Hippocampal formation (tissue), 2 donors: ENCODE measurements around the gene OSBPL5.
A peak's percentile ranks its signal among the peaks of the same experiment; 100 is the strongest.

Experiments
- DNase-seq, 2 donors: peaks; one replicate each; lab custom pipeline; 2025; lab: John Stamatoyannopoulos, UW

OSBPL5 gene

DNA sequence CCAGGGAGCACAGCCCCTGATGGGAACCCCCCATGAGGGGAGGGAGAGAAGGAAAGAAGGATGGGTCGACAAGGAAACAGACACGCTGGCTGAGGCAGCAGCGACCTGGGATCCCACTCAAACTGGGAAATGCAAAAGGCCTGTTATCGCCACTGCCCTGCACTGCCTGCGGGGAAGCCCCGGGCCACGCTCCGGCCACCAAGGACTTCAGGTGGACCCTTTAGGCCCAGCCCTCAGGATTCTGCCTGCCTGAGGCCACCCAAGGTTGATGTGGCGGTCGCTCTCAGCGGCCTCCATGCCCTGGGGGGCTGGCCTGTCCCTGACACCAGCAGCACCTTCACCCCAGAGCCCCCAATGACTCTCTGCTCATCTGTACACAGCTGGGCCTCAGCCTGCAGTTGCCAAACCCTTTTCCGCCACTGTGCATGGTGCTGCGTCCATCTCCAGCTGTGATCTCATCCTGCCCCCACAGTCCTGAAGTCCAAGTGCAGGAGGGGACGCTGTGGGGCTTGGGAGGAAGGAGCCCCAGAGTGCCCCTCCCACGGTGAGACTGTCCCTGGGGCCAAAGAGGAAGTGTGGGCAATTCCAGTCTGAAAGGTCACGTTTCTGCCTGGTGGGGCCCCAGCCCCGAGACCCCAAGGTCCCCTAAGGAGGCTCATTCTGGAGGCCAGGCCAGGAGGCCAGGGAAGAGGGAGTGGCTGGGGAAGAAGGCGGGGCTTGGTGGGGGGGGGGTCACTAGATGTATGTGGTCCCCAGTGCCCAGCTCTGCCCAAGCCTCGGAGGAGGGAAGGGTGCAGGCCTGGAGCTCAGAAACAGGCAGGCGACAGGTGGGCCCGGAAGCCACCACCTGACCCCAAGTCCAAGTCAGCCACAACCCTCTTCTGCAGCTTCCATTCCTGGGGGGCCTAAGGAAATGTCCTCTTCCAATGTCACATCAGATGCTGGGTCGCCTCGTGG, 31.6 kb downstream of the OSBPL5 start:
- DNase-seq = no peak

DNA sequence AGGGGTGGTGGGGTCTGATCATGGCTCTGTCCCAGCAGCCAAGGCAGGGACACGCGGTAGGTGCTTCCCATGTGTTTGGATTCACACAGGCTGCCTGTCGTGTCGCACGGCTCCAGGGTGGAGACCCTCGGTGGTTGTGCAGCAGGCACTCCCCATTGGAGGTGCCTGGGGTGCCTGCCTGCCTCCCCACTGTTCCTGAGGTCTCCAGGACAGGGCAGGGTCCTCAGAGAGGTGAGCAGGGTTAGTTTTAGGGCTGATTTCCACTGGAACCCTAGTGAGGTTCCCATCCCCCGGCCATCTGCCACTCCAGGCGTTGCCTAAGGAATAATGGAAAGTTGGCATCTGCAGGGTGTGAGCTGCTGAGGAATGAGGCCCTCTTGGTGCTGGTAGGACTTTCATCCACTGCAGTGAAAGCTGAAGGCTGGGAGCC, 32.3 kb downstream of the OSBPL5 start:
- DNase-seq = no peak

DNA sequence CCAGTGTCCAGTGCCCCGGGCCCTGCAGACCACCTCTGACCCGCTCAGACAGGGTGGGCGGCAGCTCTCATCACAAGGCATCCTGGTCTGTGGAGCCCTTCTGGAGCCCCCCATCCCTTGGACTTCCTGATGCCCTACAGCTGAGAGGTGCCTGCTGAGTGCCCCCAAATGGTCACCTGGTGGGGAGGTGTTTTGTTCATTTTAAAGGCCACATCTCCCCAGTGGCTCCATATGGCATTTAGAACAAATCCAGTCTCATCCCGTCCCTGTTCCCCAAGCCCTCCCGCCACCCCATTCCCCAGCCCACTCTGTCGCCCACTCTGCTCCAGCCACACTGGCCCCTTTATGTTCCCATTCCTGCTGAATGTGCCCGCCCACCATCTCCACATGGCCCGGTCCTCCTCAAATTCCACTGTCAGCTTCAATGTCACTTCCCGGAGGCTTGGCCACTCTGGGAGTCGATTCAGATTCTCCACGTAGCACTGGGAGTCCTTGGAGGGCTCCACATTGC, 32.8 kb downstream of the OSBPL5 start:
- DNase-seq = no peak

DNA sequence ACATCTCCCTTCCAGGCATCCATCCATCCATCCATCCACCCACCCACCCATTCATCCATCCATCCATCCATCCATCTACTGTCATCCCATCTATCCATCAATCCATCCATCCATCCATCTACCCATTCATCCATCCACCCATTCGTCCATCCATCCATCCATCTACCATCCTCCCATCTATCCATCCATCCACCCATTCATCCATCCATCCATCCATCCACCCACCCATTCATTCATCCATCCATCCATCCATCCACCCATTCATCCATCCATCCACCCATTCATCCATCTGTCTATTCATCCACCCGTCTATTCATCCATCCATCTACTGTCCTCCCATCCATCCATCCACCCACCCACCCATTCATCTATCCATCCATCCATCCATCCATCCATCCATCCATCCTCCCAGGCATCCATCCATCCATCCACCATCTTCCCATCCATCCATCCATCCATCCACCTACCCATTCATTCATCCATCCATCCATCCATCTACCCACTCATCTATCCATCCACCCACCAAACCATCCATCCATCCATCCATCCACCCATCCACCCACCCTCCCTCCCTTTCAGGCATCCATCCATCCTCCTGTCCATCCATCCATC, 33.7 kb downstream of the OSBPL5 start:
- no peak for DNase-seq

DNA sequence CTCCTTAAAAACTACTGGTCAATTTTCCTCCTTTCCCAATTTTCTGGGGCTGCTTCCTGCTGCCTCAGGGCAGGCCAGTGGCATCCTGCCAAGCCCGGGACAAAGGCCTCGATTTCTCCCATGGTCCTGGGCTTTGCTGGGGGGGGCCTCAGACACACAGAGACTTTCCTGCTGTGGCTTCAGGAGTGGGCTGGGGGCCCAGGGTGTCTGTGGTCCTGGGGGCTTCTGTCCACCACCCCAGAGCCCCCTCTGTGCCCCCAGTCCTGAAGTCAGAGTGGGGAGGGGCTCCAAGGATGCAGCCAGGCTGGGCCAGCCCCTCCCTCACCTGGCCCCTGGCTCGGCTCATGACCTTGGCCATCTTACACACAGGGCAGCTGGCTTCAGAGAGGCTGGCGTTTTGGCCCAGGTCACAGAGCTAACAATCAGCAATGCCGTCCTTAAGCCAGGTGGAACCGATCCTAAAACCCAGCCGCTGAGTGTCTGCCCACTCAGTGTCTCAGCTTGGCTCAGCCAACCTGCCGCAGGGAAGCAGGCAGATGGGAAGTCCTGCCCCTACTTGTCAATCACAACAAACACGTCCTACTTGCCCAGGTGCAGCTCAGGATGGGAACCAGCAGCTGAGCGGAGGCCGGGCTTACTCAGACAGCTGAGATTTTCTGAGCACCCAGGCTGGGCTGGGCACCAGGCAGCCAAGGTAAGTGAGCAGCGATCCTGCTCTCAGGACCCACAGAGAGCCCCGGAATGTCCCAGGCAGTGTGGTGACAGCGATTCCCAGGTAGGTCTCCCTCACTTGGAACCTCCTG, 34.6 kb downstream of the OSBPL5 start:
- no peak for DNase-seq

DNA sequence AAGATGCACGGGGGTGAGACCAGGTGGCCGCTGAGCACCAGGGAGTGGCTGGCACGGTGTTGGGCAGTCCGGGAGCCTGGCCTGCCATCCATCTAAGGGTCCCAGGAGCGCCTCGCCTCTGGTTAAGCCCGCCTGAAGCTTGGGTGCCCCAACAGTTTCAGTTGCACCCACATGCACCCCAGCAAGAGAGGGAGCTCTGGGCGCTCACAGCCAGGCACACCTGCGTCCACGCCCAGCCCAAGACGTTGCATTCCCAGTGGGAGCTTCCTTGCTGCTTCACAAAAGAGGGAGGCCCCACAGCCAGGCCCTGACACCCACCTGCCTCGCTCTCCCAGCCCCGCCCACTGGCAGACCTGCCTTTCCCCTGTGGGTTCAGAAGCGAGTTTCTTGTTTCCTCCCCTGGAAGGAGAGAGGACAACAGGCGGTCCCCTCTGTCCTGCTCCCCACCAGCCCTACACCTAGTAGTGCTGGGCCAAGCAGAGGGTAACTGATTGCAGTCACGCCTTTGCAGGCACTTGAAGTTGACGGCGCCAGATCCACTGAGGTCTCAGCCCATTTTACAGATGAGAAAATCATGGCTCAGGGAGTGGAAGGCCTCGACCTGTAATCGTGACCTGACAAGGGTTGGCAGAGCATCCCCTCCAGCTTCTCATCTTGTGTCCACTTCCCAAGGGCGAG, 35.4 kb downstream of the OSBPL5 start:
- no peak for DNase-seq

DNA sequence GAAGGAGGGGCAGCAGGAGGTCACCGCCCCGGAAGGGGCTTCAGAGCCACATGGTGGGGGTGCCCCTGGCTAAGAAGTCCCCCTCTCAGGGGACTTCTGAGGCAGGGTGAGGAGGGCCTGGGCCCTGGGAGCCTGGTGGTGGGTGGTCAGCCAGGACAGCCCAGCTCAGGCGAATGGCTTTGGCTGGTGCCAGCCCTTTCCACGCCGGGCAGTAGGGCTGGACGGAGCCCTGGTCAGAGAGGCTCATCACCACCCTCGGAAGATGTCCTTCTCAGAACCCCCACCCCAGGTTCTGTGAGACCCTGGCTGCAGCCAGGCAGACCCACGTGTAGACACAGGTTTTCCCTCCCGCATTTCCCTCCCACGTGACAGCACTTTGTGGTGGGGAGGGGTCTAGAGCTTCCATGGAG, 35.9 kb downstream of the OSBPL5 start:
- DNase-seq = no peak

DNA sequence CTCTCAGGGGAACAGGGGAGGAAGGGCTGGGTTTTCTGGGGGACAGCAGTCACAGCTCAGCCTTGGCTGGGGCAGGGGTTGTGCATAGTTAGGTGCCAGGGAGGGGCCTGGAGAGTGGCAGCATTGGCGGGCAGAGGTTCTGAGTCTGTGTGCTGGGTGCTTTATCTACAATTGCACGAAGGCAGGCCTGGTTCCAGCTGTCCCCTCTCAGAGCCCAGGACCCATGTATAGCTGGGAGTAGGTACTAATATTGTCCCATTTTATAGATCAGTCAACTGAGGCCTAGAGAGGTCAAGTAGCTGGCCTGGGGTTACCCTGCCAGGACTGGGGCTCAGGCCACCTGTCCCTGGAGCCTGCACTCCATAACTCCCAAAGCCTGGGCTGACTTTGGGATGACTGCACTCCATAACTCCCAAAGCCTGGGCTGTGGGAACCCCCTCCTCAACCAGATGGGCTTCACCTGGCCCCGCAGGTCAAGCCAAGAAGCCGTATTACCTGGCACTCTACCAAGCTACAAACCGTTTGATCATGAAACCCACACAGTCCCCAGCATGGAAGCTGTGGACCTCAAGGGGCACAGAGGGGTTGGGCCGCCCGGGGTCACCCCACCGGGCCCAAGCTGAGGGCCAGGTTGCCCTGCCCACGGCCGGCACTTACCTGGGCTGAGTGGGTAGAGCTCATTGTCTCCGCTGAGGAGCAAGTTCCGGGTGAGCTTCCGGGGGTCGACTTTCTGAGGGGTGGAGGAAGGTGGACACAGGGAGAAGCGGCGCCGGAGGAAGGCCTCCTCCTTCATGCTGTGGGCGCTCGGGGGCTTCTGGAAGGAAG, 36.5 kb downstream of the OSBPL5 start:
- no peak for DNase-seq

DNA sequence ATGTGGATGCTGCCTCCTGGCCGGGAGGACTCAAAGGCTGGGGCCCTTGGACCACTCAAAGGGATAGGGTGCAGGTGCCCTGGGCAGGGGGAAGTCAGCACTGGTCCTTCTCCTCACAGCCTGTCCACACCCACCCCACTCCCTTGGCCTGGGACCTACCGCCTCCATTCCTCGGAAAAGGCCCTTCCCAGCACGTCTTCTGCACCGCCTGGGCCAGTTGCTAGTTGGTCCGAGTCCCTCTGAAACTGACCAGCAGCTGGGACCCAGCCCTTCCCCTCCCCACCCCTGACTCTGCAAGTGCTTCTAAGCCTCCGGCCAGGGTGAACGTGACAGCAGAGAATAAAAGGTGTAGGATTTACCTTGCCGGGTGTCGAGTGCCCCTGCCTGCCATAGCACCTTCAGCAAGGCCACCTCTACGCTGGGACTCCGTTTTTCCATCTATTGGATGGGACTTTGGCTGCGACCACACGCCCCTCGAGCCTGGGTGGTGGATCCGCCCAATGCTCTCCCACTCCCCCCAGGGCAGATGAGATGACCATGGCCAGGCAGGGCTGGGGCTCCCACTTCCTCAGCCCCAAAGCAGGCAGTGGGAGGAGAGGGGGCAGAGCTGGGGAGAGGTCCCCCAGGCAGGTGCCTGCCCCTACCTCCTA, 37.3 kb downstream of the OSBPL5 start:
- no peak for DNase-seq

DNA sequence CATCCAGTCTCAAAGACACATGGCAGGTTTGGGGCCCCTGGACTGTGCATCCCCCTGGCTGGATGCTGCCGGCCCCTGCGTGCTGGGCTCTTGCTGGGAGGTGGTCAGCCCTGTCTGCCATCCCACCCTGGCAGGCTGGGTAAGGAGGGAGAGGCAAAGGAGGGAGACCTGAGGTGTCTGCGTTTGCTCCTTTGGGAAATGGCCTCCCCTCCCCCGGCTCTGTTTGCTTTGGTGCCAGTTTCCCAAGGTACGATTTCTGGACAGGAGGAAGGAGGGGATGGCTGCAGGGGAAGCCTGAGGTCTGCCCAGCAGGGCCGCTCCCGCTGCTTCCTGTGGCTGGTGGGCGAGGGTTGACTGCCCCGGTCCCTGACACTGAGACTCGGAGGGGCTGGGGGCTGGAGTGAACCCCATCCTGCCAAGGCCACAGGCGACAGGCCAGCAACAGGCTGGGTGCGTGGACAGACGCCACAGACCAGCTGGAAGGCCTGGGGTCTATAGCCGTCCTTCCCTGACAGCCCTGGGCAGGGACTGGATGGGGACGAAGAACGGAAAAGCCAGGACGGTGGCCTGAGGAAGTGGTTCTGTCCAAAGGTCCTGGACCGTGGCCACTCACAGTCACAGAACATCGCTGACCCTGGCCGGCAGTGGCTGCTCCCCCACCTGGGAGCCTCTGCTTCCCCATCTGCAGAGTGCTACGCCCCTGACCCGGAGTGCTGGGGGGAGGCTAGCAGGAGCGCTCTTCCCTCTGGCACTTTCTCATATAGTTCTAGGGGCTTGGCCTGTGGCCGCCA, 38.0 kb downstream of the OSBPL5 start:
- DNase-seq = no peak

DNA sequence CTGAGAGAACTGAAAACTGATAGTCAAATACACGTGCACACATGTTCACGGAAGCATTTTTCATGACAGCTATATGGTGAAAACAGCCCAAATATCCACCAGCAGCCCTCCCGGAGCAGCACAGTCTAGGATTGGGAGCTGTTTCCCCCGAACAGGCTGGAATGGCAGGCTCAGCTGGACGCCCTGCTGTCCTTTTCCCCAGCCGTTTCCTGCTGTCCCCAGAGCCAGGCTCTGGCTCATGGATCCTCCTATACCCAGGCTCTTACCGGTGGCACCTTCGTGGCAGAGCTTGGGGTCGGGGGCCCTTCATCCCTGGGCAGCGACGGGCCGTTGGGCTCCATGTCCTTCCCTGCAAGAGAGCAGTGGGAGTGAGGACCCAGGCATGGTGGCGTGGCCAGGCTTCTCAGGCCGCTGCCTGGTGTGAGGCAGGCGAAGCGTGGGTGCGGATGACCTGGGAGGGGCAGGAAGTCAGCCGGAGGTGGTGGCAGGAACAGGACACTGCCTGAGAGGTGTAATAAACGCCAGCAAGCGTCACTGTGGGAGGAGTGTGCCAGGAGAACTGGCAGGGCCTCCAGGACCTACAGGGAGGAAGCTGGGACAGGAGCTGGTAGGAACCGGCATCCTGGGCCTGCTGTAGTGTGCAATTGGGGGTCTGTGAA, 38.8 kb downstream of the OSBPL5 start:
- no peak for DNase-seq

DNA sequence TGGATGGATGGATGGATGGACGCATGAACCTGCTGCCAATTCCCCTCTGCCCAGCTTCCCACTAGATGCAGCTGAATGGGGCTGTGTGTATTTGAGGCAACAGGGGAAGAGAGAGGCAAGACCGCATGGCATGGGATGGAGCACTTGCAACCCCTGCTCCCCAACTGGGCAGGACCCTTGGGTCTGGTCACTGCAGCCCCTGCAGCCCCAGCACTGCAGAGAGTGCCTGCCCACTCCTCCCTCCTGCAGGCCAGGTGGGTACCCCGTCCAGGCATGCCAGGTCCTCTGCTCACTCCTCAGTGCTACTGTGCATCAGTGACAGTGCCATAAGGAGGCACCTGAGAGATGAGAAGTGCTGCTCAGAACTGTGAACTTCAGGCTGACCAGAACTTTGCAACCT, 40.3 kb downstream of the OSBPL5 start:
- DNase-seq = no peak

DNA sequence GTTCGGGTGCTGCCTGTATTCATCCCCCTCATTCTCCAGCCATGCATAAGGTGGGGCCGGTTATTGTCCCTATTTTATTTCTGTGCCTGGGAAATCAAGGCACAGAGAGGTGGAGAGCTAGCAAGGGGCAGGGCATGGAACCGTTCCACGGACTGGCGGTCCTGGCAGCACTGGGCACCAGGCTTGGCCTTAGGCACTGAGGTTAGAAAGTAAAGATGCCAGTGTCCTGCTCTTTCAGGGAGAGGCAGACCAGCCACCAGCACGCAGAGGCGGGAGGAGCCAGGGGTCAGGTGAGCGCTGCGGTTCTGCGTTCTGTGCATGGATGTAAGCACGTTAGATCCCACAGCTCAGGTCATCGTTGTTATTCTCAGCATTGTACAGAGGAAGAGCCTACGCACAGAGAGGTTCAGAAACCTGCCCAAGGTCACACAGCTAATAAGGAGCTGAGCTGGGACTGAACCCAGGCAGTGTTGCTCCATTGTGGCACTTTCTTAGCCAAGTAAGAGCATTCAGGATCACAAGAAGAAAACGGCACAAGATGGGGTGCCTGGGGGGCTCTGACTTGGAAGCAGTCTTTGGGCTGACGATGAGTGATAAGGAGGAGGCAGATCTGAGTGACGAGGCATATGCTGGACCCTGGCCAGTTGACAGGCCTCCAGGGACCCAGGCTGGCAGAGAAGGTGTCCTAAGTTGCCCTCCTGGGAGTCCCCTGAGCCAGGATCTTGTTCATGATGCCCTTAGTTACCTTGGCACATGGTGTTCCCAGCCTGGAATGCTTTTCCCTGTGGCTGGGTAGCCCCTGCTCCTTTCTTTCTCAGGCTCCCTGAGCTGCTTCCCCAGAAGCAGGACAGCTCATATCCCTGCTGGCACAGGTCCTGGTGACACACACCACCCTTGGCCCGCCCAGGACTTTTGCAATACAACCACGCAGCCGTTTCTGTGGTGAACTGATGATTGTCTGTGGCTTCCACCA, 41.1 kb downstream of the OSBPL5 start:
- DNase-seq = no peak

DNA sequence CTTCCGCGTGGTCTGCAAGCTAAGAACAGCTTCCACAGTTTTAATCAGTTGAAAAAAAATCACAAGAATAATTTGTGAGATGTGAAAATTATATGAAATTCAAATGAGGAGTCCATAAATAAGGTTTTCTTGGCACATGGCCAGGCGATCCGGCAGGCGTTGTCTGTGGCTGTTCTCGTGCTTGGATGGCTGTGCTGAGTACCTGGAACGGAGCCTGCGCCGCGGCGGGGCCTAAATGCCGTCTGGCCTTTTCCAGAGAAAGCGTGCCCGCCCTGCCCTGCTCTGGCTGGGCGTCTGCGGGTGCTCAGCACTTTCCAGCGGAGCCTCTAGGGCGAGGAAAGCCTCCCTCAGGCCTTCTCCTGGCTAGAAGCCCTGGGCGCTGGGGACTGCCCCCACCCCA, 41.8 kb downstream of the OSBPL5 start:
- peak; percentile 1 to 38 for DNase-seq

DNA sequence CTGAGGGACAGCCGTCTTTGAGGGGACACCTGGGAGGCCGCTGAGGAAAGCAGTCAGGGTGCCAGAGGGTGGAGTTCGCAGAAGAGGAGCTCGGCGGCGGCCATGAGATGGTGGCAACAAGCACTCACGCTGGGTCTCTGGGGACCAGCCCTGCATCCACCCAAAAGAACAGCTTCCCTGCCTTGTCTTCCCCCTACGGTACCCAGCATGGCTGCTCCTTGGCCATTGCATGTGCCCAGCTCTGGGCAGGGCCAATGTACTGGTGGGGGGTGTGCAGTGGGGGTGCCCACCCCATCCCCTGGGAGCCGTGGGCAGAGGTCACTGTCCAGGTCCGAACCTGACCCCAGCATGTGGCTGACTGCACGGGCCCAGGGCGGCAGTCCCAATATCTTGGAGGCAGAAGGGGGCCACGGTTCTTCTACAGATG, 42.3 kb downstream of the OSBPL5 start:
- no peak for DNase-seq

DNA sequence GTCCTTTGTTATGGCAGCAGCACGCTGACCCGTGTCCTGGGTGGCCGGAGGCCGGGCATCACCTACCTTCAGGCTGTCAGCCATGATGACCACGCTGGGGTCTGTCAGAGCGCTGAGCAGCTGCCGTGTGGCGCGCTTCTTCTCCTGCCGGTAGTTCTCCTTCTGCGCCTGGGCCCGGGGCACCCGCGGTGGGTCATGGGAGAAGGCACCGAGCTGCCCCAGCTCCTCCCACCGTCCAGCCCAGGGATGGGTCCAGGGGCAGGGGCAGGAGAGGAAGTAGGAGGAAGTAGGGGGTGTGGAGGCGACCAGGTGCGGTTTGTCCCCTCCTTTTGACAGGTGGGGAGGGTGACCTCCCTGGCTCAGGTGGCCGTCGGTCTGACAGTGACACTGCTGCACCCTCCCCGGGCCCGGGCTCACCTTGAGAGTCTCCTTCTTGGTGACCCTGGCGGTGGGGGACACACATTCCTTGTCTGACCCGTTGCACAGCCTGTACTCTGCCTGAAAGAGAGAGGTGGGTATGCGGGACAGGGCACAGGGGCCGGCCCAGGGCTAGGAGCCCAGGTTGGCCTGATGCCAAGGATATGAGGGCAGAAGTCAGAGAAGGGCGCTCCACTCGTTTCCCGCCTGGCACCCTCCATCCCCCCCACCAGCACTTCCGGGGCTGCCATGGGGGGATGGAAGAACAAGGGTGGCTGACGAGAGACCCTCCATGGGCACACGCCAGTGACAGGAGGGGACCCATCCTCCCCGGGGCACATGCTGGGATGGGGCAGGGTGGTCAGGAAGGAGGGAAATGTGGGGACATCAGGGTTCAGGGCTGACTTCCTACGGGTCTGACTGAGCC, 43.0 kb downstream of the OSBPL5 start:
- DNase-seq = no peak

DNA sequence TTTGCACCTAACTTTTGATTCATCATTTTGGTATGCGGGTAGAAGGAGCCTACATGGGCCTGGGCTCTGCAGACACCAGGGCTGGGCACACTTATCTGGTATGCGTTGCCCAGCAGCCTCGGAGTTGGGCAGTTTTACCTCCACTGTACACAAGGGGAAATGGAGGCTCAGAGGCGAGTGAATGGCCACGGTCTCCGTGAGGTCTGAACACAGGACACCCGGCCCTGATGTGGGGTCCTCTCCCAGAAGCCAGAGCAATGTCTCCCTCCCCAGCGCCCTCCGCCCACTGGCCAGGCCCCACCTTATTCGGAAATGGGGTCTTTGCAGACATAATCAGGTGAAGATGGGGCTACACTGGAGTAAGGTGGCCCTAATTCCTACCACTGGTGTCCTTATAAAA, 43.7 kb downstream of the OSBPL5 start:
- no peak for DNase-seq
